ENCODE results near the gene TP53TG5.
A peak's percentile ranks its signal among the peaks of the same experiment; 100 is the strongest.

TP53TG5 gene

DNA sequence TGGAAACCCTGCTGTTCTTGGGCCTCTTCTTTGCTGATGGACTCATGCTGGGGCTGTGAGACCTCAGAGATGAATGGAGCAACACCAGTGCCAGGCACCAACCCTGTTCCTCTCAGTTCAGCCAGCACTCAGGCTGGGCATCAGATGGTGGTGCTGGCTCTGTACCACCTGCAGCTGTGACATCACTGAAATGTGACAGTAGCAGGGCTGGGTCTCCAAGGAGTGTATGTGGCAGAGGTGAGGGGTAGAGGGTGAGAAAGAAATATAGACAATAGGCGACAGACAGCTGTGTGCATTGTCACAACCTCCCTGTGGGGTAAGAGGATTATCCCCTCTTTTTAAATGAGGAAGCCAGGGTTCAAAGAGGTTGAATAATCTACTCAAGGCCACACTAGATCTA is at the start of gene TP53TG5:
Gene TP53TG5, minus strand, starts transcription at position 135 of the 400 bp plus-strand sequence. Its CDS starts 89 bp downstream, at position 46.
- Histone ChIP-seq H3K9ac (ENCODE audit: low read depth in 1 of 2, low read length in 2 of 2) (no peak within 1 kb of the TSS), H3K4me1 (ENCODE audit: control insufficient read depth in 2 of 2, insufficient read depth in 2 of 2, low read length in 2 of 2) (peaks cover 4 to 6% of the 10 kb centered on the region in 2 donors), H3K9me3 (ENCODE audit: control insufficient read depth in 2 of 2, low read length in 2 of 2) (no peaks in the 10 kb centered on the region), H3K36me3 (ENCODE audit: control insufficient read depth in 2 of 2, insufficient read depth in 2 of 2, low read length in 2 of 2) (no peaks in the 10 kb centered on the region), H3K27me3 (ENCODE audit: control insufficient read depth in 2 of 2, insufficient read depth in 2 of 2, low read length in 2 of 2) (no peaks in the 10 kb centered on the region), H3K4me3 (ENCODE audit: low read length in 2 of 2) (no peak within 1 kb of the TSS), H3K27ac (ENCODE audit: low read depth in 2 of 2, low read length in 2 of 2) (no peak within 1 kb of the TSS)

- Histone ChIP-seq H3K4me1 (ENCODE audit: control insufficient read depth in 2 of 2, insufficient read depth in 2 of 2, low read length in 2 of 2) (peaks cover 3 to 16% of the 10 kb centered on the region in 2 donors), H3K36me3 (ENCODE audit: control insufficient read depth in 2 of 2, insufficient read depth in 2 of 2, low read length in 2 of 2) (peaks cover 26 to 28% of the 10 kb centered on the region in 2 donors), H3K27ac (ENCODE audit: low read depth in 2 of 2, low read length in 2 of 2) (peak overlapping the region; percentile 59 to 71), H3K9ac (ENCODE audit: low read depth in 1 of 2, low read length in 2 of 2) (no peak overlapping the region), H3K9me3 (ENCODE audit: control insufficient read depth in 2 of 2, low read length in 2 of 2) (no peaks in the 10 kb centered on the region), H3K4me3 (ENCODE audit: low read length in 2 of 2) (no peak overlapping the region), H3K27me3 (ENCODE audit: control insufficient read depth in 2 of 2, insufficient read depth in 2 of 2, low read length in 2 of 2) (no peaks in the 10 kb centered on the region)
Measured at GRCh38 chr20:45427236-45428149, 49.4 kb upstream of the TP53TG5 start.

- Histone ChIP-seq H3K9ac (ENCODE audit: low read depth in 1 of 2, low read length in 2 of 2) (no peak overlapping the region), H3K36me3 (ENCODE audit: control insufficient read depth in 2 of 2, insufficient read depth in 2 of 2, low read length in 2 of 2) (peaks cover 32 to 35% of the 10 kb centered on the region in 2 donors)
Measured at GRCh38 chr20:45426320-45427016, 48.3 kb upstream of the TP53TG5 start.

GRCh38 chr20:45425561-45425960 is 47.4 kb upstream of the TP53TG5 start:
- no peaks in the 10 kb centered on the region for H3K9me3 ChIP-seq (ENCODE audit: control insufficient read depth in 2 of 2, low read length in 2 of 2)
- no peak overlapping the region for H3K9ac ChIP-seq (ENCODE audit: low read depth in 1 of 2, low read length in 2 of 2)
- peaks cover 41 to 44% of the 10 kb centered on the region in 2 donors for H3K36me3 ChIP-seq (ENCODE audit: control insufficient read depth in 2 of 2, insufficient read depth in 2 of 2, low read length in 2 of 2)
- no peaks in the 10 kb centered on the region for H3K27me3 ChIP-seq (ENCODE audit: control insufficient read depth in 2 of 2, insufficient read depth in 2 of 2, low read length in 2 of 2)
- H3K27ac ChIP-seq (ENCODE audit: low read depth in 2 of 2, low read length in 2 of 2): no peak overlapping the region
- no peak overlapping the region for H3K4me3 ChIP-seq (ENCODE audit: low read length in 2 of 2)
- peaks cover 3 to 17% of the 10 kb centered on the region in 2 donors for H3K4me1 ChIP-seq (ENCODE audit: control insufficient read depth in 2 of 2, insufficient read depth in 2 of 2, low read length in 2 of 2)

More at GRCh38 chr20:45426320-45427016, 48.3 kb upstream of the TP53TG5 start:
- Histone ChIP-seq H3K27me3 (ENCODE audit: control insufficient read depth in 2 of 2, insufficient read depth in 2 of 2, low read length in 2 of 2) (no peaks in the 10 kb centered on the region), H3K4me1 (ENCODE audit: control insufficient read depth in 2 of 2, insufficient read depth in 2 of 2, low read length in 2 of 2) (peaks cover 3 to 16% of the 10 kb centered on the region in 2 donors), H3K4me3 (ENCODE audit: low read length in 2 of 2) (no peak overlapping the region), H3K9me3 (ENCODE audit: control insufficient read depth in 2 of 2, low read length in 2 of 2) (no peaks in the 10 kb centered on the region), H3K27ac (ENCODE audit: low read depth in 2 of 2, low read length in 2 of 2) (peak overlapping the region; percentile 16 to 66)

- H3K4me1 ChIP-seq (ENCODE audit: control insufficient read depth in 2 of 2, insufficient read depth in 2 of 2, low read length in 2 of 2): peaks cover 22 to 35% of the 10 kb centered on the region in 2 donors
- no peak overlapping the region for H3K9ac ChIP-seq (ENCODE audit: low read depth in 1 of 2, low read length in 2 of 2)
- peaks cover 49 to 60% of the 10 kb centered on the region in 2 donors for H3K36me3 ChIP-seq (ENCODE audit: control insufficient read depth in 2 of 2, insufficient read depth in 2 of 2, low read length in 2 of 2)
- no peaks in the 10 kb centered on the region for H3K27me3 ChIP-seq (ENCODE audit: control insufficient read depth in 2 of 2, insufficient read depth in 2 of 2, low read length in 2 of 2)
- no peaks in the 10 kb centered on the region for H3K9me3 ChIP-seq (ENCODE audit: control insufficient read depth in 2 of 2, low read length in 2 of 2)
- no peak overlapping the region for H3K4me3 ChIP-seq (ENCODE audit: low read length in 2 of 2)
- no peak overlapping the region for H3K27ac ChIP-seq (ENCODE audit: low read depth in 2 of 2, low read length in 2 of 2)
Measured at GRCh38 chr20:45423700-45424099, 45.6 kb upstream of the TP53TG5 start.

DNA sequence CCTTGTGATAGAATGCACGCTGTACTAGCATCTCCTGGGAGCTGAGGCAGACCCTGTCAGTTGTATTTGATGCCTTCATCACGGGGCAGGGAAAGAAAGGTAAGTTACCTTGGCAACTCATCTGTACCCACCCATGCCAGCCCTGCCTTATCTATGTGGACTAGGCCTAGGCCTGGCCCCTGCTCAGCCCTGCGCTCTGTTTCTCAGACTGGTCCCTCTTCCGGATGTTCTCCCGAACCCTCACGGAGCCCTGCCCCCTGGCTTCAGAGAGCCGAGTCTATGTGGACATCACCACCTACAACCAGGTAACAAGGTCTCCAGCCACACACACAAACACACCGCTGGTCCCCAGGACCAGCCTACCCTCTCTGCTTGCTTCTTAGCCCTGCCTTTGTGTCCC is 42.0 kb upstream of the TP53TG5 start:
- Histone ChIP-seq H3K9ac (ENCODE audit: low read depth in 1 of 2, low read length in 2 of 2) (peak overlapping the region in 1 of 2 donors; percentile 9), H3K27ac (ENCODE audit: low read depth in 2 of 2, low read length in 2 of 2) (peak overlapping the region; percentile 88), H3K36me3 (ENCODE audit: control insufficient read depth in 2 of 2, insufficient read depth in 2 of 2, low read length in 2 of 2) (peaks cover 40 to 52% of the 10 kb centered on the region in 2 donors), H3K9me3 (ENCODE audit: control insufficient read depth in 2 of 2, low read length in 2 of 2) (no peaks in the 10 kb centered on the region), H3K4me1 (ENCODE audit: control insufficient read depth in 2 of 2, insufficient read depth in 2 of 2, low read length in 2 of 2) (peaks cover 34 to 48% of the 10 kb centered on the region in 2 donors), H3K4me3 (ENCODE audit: low read length in 2 of 2) (no peak overlapping the region), H3K27me3 (ENCODE audit: control insufficient read depth in 2 of 2, insufficient read depth in 2 of 2, low read length in 2 of 2) (no peaks in the 10 kb centered on the region)

DNA sequence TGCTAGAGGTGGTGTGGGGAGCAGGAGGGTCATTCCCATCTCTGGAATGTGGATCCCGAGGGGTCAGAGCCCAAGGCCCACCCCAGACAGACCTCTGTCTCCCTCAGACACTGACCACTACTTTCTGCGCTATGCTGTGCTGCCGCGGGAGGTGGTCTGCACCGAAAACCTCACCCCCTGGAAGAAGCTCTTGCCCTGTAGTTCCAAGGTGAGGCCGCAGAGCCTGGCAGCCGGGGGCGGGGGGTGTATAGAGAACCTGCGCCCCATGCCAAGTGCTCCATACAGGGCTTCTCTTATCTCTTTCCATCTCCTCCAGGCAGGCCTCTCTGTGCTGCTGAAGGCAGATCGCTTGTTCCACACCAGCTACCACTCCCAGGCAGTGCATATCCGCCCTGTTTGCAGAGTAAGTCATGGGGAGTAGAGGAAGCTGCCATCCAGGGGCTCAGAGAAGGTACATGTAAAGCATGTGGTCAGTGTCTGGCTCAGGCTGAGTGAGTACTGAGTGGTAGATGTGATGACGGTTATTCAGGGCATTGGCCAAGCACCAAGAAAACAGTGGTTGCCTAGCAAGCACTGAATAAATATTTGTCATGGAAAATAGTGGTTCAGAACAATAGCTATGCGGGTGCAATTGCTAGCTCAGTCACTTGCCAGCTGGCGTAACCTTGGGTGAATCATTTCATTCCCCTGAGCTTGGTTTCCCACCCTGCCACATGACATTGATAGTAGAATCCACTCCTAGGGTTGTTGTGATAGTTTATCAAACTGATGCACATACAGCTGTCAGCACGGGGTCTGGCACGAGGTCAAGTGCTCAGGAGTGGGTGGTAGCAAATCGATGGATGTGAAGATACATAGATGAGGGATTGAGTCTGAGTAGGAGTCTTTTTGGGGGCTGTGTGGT is 41.3 kb upstream of the TP53TG5 start:
- H3K36me3 ChIP-seq (ENCODE audit: control insufficient read depth in 2 of 2, insufficient read depth in 2 of 2, low read length in 2 of 2): peaks cover 35 to 47% of the 10 kb centered on the region in 2 donors
- no peaks in the 10 kb centered on the region for H3K9me3 ChIP-seq (ENCODE audit: control insufficient read depth in 2 of 2, low read length in 2 of 2)
- H3K27ac ChIP-seq (ENCODE audit: low read depth in 2 of 2, low read length in 2 of 2): peak overlapping the region; percentile 88
- peak overlapping the region; percentile 38 to 42 for H3K4me3 ChIP-seq (ENCODE audit: low read length in 2 of 2)
- peak overlapping the region; percentile 48 to 57 for H3K9ac ChIP-seq (ENCODE audit: low read depth in 1 of 2, low read length in 2 of 2)
- H3K27me3 ChIP-seq (ENCODE audit: control insufficient read depth in 2 of 2, insufficient read depth in 2 of 2, low read length in 2 of 2): no peaks in the 10 kb centered on the region
- peaks cover 34 to 48% of the 10 kb centered on the region in 2 donors for H3K4me1 ChIP-seq (ENCODE audit: control insufficient read depth in 2 of 2, insufficient read depth in 2 of 2, low read length in 2 of 2)

GRCh38 chr20:45416917-45417316 is 38.8 kb upstream of the TP53TG5 start:
- no peak overlapping the region for H3K27ac ChIP-seq (ENCODE audit: low read depth in 2 of 2, low read length in 2 of 2)
- H3K36me3 ChIP-seq (ENCODE audit: control insufficient read depth in 2 of 2, insufficient read depth in 2 of 2, low read length in 2 of 2): peaks cover 20 to 33% of the 10 kb centered on the region in 2 donors
- peak overlapping the region; percentile 92 to 97 for H3K4me3 ChIP-seq (ENCODE audit: low read length in 2 of 2)
- no peaks in the 10 kb centered on the region for H3K9me3 ChIP-seq (ENCODE audit: control insufficient read depth in 2 of 2, low read length in 2 of 2)
- peak overlapping the region; percentile 89 to 94 for H3K9ac ChIP-seq (ENCODE audit: low read depth in 1 of 2, low read length in 2 of 2)
- H3K27me3 ChIP-seq (ENCODE audit: control insufficient read depth in 2 of 2, insufficient read depth in 2 of 2, low read length in 2 of 2): no peaks in the 10 kb centered on the region
- H3K4me1 ChIP-seq (ENCODE audit: control insufficient read depth in 2 of 2, insufficient read depth in 2 of 2, low read length in 2 of 2): peaks cover 42 to 55% of the 10 kb centered on the region in 2 donors

DNA sequence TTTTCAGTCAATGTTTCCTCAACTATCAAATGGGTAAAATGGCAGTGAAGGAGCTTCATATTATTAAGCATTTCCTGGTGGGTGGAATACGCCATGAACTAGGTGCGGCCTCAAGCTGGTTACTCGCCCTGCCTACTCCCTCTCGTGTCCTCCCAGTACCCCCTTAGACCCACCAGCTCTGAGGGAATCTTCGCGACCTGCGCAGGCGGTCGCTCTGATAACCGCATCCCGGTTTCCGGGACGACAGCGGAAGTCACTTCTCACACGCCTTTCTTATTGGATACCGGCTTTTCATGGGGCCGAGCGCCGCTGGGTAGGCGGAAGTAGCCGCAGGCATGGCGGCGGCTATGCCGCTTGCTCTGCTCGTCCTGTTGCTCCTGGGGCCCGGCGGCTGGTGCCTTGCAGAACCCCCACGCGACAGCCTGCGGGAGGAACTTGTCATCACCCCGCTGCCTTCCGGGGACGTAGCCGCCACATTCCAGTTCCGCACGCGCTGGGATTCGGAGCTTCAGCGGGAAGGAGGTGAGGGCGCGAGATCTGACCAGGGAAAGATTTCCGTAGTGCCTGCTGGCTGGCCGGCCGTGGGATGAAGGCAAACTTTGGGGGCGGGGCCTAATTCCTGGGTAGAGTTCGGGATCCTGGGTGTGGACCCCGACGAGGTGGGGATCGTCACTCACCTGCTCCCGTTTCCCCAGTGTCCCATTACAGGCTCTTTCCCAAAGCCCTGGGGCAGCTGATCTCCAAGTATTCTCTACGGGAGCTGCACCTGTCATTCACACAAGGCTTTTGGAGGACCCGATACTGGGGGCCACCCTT is 37.9 kb upstream of the TP53TG5 start, which contains the start of gene PIGT:
Gene PIGT, plus strand, starts transcription at position 320 of the 816 bp plus-strand sequence. Its CDS starts 16 bp downstream, at position 336.
- Histone ChIP-seq H3K36me3 (ENCODE audit: control insufficient read depth in 2 of 2, insufficient read depth in 2 of 2, low read length in 2 of 2) (peaks cover 12 to 25% of the 10 kb centered on the region in 2 donors), H3K27me3 (ENCODE audit: control insufficient read depth in 2 of 2, insufficient read depth in 2 of 2, low read length in 2 of 2) (no peaks in the 10 kb centered on the region), H3K9me3 (ENCODE audit: control insufficient read depth in 2 of 2, low read length in 2 of 2) (no peaks in the 10 kb centered on the region), H3K4me1 (ENCODE audit: control insufficient read depth in 2 of 2, insufficient read depth in 2 of 2, low read length in 2 of 2) (peaks cover 50 to 63% of the 10 kb centered on the region in 2 donors), H3K4me3 (ENCODE audit: low read length in 2 of 2) (peak within 1 kb of the TSS; percentile 92 to 97), H3K9ac (ENCODE audit: low read depth in 1 of 2, low read length in 2 of 2) (peak within 1 kb of the TSS; percentile 89 to 94), H3K27ac (ENCODE audit: low read depth in 2 of 2, low read length in 2 of 2) (peak within 1 kb of the TSS; percentile 85 to 87)
